Measurements from ENCODE around the gene PSME2. TPM values are rescaled to one million over a fixed set of nuclear protein-coding genes. Genes with fewer than 3 reads are reported as not detected.

PSME2 gene
- total and polyA plus RNA-seq, 9 of the 15 experiments (the other 6 are each of a cell fraction or from before 2014, with no cell fraction given), result 111 to 579 (median 159) TPM

GRCh38 chr14:24177891-24178290, 31.5 kb upstream of the PSME2 start:
- TF ChIP-seq ZNF121 (CRISPR knock-in tag; conservative IDR thresholded peaks at IDR 0.05), result no peak
- TF ChIP-seq, protein P1, sequence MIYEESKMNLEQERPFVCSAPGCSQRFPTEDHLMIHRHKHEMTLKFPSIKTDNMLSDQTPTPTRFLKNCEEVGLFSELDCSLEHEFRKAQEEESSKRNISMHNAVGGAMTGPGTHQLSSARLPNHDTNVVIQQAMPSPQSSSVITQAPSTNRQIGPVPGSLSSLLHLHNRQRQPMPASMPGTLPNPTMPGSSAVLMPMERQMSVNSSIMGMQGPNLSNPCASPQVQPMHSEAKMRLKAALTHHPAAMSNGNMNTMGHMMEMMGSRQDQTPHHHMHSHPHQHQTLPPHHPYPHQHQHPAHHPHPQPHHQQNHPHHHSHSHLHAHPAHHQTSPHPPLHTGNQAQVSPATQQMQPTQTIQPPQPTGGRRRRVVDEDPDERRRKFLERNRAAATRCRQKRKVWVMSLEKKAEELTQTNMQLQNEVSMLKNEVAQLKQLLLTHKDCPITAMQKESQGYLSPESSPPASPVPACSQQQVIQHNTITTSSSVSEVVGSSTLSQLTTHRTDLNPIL (CRISPR knock-in tag; IDR thresholded peaks at IDR 0.05), result no peak
- TF ChIP-seq SETDB1 (IDR thresholded peaks at IDR 0.05; ENCODE audit: low read length), result no peak
- no peak for TF ChIP-seq ZNF134 (CRISPR knock-in tag; conservative IDR thresholded peaks at IDR 0.05)
- TF ChIP-seq RHOXF2B (CRISPR knock-in tag; conservative IDR thresholded peaks at IDR 0.05), result no peak
- TF ChIP-seq ZNF644 (tag; IDR thresholded peaks at IDR 0.05; ENCODE audit: low read depth), result no peak
- TF ChIP-seq KAT8 (IDR thresholded peaks at IDR 0.05; ENCODE audit: low read depth), result no peak
- no peak for TF ChIP-seq STAG1 (CRISPR knock-in tag; IDR thresholded peaks at IDR 0.05; ENCODE audit: borderline replicate concordance)
- no peak for TF ChIP-seq HINFP (tag; conservative IDR thresholded peaks at IDR 0.05; ENCODE audit: low read depth)
- no peak for TF ChIP-seq MTF1 (CRISPR knock-in tag; IDR thresholded peaks at IDR 0.05; ENCODE audit: borderline replicate concordance)
- no peak for TF ChIP-seq ZSCAN32 (CRISPR knock-in tag; IDR thresholded peaks at IDR 0.05)
- no peak for TF ChIP-seq DPF2 (IDR thresholded peaks at IDR 0.05)
- no peak for TF ChIP-seq TOE1 (IDR thresholded peaks at IDR 0.05; ENCODE audit: borderline replicate concordance)
- no peak for TF ChIP-seq TOE1 (CRISPR knock-in tag; IDR thresholded peaks at IDR 0.05; ENCODE audit: borderline replicate concordance, low read depth)
- no peak for TF ChIP-seq PML (IDR thresholded peaks at IDR 0.05; ENCODE audit: low read length)
- no peak for TF ChIP-seq KLF10 (CRISPR knock-in tag; IDR thresholded peaks at IDR 0.05)
- TF ChIP-seq SMAD4 (CRISPR knock-in tag; conservative IDR thresholded peaks at IDR 0.05), result no peak
- in situ Hi-C loops (cut with MboI), result no loop called here
- CTCF ChIA-PET (ENCODE audit: low intra/inter-chr PET ratio), result no interaction called here

More at GRCh38 chr14:24177891-24178290, 31.5 kb upstream of the PSME2 start:
- no peak overlapping the region for H3K4me3 ChIP-seq
- intact Hi-C loops (cut with micrococcal nuclease), result no loop called here
- H3K4me2 ChIP-seq (ENCODE audit: insufficient read depth, low read length), result no peak overlapping the region
- no peak overlapping the region for H3K9ac ChIP-seq (ENCODE audit: insufficient read depth in 1 of 2, low read depth in 2 of 2, low read length in 2 of 2)
- WGBS (ENCODE audit: insufficient coverage, low coverage, missing lambda C conversion rate), result 100% methylated on average over 3 of the region's 14 CpGs
- no peaks in the 10 kb centered on the region for H3K9me1 ChIP-seq (ENCODE audit: control insufficient read depth, insufficient read depth, low read length)
- no peak for DNase-seq (ENCODE audit: extremely low read depth in 1 of 4, low spot score in 3 of 4)
- H3K9me3 ChIP-seq (replicated peaks; ENCODE audit: control insufficient read depth, insufficient read depth, low read depth, low read length), result no peaks in the 10 kb centered on the region
- no peaks in the 10 kb centered on the region for H3K79me2 ChIP-seq (ENCODE audit: control insufficient read depth, insufficient read depth, low read length)
- no peak overlapping the region for H3K27ac ChIP-seq (ENCODE audit: extremely low read depth, low read depth, low read length)
- H3K4me1 ChIP-seq (replicated peaks in 1 of 2; ENCODE audit: control insufficient read depth in 2 of 2, insufficient read depth in 2 of 2, low read length in 2 of 2), result no peaks in the 10 kb centered on the region; a peak in 2 of 5 replicates
- no peak for ATAC-seq
- no TSS peak for BruUV-seq (replicated peaks)
- peaks cover 44% of the 10 kb centered on the region; the same call in 2 of the 3 replicates for H3K36me3 ChIP-seq (ENCODE audit: control insufficient read depth, insufficient read depth, low read length)
- POLR2A ChIA-PET, result interaction anchor here (1.2 kb wide), 1 partner anchor 11 kb away, joined by 4 read pairs; the partner anchor contains the start of gene IPO4
- H2AFZ ChIP-seq (ENCODE audit: low read depth, low read length), result no peak overlapping the region
- H4K20me1 ChIP-seq (replicated peaks; ENCODE audit: control insufficient read depth, insufficient read depth, low read length), result no peaks in the 10 kb centered on the region
- H3K27me3 ChIP-seq (ENCODE audit: control insufficient read depth in 2 of 2, insufficient read depth in 2 of 2, low read length in 2 of 2), result no peaks in the 10 kb centered on the region
- FAIRE-seq, result no peak

Measured in K562 (cell line).